Parathyroid adenoma (tissue), 2 donors: ENCODE results near the gene OSBPL5.

ENCODE experiments used
- H2AFZ ChIP-seq: fragments of 300-600 bp; sonication (generic); one replicate; pipeline ENCODE4 v1.7.0; 2017; ENCODE audit warnings: antibody characterized with exemption, mild to moderate bottlenecking
- H3K27ac ChIP-seq: fragments of 300-600 bp; sonication (generic); one replicate; pipeline ENCODE4 v1.7.0; 2017
- H3K27me3 ChIP-seq: fragments of 300-600 bp; sonication (generic); one replicate; pipeline ENCODE4 v1.7.0; 2017; ENCODE audit warnings: low read length; ENCODE audit not compliant: control insufficient read depth, insufficient read depth
- H3K36me3 ChIP-seq: fragments of 300-600 bp; sonication (generic); one replicate; pipeline ENCODE4 v1.7.0; 2017; ENCODE audit warnings: low read length; ENCODE audit not compliant: control insufficient read depth, insufficient read depth
- H3K4me1 ChIP-seq: fragments of 300-600 bp; sonication (generic); one replicate; pipeline ENCODE4 v1.7.0; 2017; ENCODE audit warnings: control low read depth
- H3K4me2 ChIP-seq: fragments of 300-600 bp; sonication (generic); one replicate; pipeline ENCODE4 v1.7.0; 2017; ENCODE audit warnings: low read length
- H3K4me3 ChIP-seq: fragments of 300-600 bp; sonication (generic); one replicate; pipeline ENCODE4 v1.7.0; 2017; ENCODE audit warnings: low read depth, low read length
- H3K79me2 ChIP-seq: fragments of 300-600 bp; sonication (generic); one replicate; pipeline ENCODE4 v1.7.0; 2017; ENCODE audit warnings: control low read depth
- H3K9ac ChIP-seq: fragments of 300-600 bp; sonication (generic); one replicate; pipeline ENCODE4 v1.7.0; 2017; ENCODE audit warnings: mild to moderate bottlenecking
- H3K9me3 ChIP-seq: fragments of 300-600 bp; sonication (generic); one replicate; pipeline ENCODE4 v1.7.0; 2017; ENCODE audit warnings: low read length; ENCODE audit not compliant: control insufficient read depth
- TF ChIP-seq, protein P1 (sequence below): fragments of 300-600 bp; sonication (generic); IDR thresholded peaks from one replicate; pipeline ENCODE4 v1.7.0; 2017; ENCODE audit warnings: antibody characterized with exemption, mild to moderate bottlenecking
- donor health status: primary hyperparathyroidism.

OSBPL5 gene

DNA sequence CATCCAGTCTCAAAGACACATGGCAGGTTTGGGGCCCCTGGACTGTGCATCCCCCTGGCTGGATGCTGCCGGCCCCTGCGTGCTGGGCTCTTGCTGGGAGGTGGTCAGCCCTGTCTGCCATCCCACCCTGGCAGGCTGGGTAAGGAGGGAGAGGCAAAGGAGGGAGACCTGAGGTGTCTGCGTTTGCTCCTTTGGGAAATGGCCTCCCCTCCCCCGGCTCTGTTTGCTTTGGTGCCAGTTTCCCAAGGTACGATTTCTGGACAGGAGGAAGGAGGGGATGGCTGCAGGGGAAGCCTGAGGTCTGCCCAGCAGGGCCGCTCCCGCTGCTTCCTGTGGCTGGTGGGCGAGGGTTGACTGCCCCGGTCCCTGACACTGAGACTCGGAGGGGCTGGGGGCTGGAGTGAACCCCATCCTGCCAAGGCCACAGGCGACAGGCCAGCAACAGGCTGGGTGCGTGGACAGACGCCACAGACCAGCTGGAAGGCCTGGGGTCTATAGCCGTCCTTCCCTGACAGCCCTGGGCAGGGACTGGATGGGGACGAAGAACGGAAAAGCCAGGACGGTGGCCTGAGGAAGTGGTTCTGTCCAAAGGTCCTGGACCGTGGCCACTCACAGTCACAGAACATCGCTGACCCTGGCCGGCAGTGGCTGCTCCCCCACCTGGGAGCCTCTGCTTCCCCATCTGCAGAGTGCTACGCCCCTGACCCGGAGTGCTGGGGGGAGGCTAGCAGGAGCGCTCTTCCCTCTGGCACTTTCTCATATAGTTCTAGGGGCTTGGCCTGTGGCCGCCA lies 38.0 kb downstream of the OSBPL5 start:
- Histone ChIP-seq H3K4me3 (no peak overlapping the region), H3K4me2 (no peak overlapping the region), H3K36me3 (no peaks in the 10 kb centered on the region), H3K4me1 (peaks cover 2% of the 10 kb centered on the region), H3K9me3 (no peaks in the 10 kb centered on the region), H3K27ac (peak overlapping the region; percentile 24), H3K27me3 (no peaks in the 10 kb centered on the region), H3K79me2 (no peaks in the 10 kb centered on the region), H2AFZ (no peak overlapping the region), H3K9ac (no peak overlapping the region)
- TF ChIP-seq, protein P1, sequence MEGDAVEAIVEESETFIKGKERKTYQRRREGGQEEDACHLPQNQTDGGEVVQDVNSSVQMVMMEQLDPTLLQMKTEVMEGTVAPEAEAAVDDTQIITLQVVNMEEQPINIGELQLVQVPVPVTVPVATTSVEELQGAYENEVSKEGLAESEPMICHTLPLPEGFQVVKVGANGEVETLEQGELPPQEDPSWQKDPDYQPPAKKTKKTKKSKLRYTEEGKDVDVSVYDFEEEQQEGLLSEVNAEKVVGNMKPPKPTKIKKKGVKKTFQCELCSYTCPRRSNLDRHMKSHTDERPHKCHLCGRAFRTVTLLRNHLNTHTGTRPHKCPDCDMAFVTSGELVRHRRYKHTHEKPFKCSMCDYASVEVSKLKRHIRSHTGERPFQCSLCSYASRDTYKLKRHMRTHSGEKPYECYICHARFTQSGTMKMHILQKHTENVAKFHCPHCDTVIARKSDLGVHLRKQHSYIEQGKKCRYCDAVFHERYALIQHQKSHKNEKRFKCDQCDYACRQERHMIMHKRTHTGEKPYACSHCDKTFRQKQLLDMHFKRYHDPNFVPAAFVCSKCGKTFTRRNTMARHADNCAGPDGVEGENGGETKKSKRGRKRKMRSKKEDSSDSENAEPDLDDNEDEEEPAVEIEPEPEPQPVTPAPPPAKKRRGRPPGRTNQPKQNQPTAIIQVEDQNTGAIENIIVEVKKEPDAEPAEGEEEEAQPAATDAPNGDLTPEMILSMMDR: no peak

DNA sequence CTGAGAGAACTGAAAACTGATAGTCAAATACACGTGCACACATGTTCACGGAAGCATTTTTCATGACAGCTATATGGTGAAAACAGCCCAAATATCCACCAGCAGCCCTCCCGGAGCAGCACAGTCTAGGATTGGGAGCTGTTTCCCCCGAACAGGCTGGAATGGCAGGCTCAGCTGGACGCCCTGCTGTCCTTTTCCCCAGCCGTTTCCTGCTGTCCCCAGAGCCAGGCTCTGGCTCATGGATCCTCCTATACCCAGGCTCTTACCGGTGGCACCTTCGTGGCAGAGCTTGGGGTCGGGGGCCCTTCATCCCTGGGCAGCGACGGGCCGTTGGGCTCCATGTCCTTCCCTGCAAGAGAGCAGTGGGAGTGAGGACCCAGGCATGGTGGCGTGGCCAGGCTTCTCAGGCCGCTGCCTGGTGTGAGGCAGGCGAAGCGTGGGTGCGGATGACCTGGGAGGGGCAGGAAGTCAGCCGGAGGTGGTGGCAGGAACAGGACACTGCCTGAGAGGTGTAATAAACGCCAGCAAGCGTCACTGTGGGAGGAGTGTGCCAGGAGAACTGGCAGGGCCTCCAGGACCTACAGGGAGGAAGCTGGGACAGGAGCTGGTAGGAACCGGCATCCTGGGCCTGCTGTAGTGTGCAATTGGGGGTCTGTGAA lies 38.8 kb downstream of the OSBPL5 start:
- TF ChIP-seq, protein P1: no peak
- H3K36me3 ChIP-seq: no peaks in the 10 kb centered on the region
- H3K4me1 ChIP-seq: peaks cover 2% of the 10 kb centered on the region
- no peaks in the 10 kb centered on the region for H3K9me3 ChIP-seq
- H2AFZ ChIP-seq: no peak overlapping the region
- H3K27ac ChIP-seq: no peak overlapping the region
- no peak overlapping the region for H3K4me2 ChIP-seq
- H3K9ac ChIP-seq: no peak overlapping the region
- no peaks in the 10 kb centered on the region for H3K27me3 ChIP-seq
- no peak overlapping the region for H3K4me3 ChIP-seq
- no peaks in the 10 kb centered on the region for H3K79me2 ChIP-seq

DNA sequence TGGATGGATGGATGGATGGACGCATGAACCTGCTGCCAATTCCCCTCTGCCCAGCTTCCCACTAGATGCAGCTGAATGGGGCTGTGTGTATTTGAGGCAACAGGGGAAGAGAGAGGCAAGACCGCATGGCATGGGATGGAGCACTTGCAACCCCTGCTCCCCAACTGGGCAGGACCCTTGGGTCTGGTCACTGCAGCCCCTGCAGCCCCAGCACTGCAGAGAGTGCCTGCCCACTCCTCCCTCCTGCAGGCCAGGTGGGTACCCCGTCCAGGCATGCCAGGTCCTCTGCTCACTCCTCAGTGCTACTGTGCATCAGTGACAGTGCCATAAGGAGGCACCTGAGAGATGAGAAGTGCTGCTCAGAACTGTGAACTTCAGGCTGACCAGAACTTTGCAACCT lies 40.3 kb downstream of the OSBPL5 start:
- H3K79me2 ChIP-seq: no peaks in the 10 kb centered on the region
- no peak overlapping the region for H3K9ac ChIP-seq
- no peak overlapping the region for H3K4me3 ChIP-seq
- no peak overlapping the region for H3K27ac ChIP-seq
- TF ChIP-seq, protein P1: no peak
- no peak overlapping the region for H2AFZ ChIP-seq
- H3K36me3 ChIP-seq: no peaks in the 10 kb centered on the region
- H3K4me2 ChIP-seq: no peak overlapping the region
- peaks cover 2% of the 10 kb centered on the region for H3K4me1 ChIP-seq
- no peaks in the 10 kb centered on the region for H3K27me3 ChIP-seq
- H3K9me3 ChIP-seq: no peaks in the 10 kb centered on the region

DNA sequence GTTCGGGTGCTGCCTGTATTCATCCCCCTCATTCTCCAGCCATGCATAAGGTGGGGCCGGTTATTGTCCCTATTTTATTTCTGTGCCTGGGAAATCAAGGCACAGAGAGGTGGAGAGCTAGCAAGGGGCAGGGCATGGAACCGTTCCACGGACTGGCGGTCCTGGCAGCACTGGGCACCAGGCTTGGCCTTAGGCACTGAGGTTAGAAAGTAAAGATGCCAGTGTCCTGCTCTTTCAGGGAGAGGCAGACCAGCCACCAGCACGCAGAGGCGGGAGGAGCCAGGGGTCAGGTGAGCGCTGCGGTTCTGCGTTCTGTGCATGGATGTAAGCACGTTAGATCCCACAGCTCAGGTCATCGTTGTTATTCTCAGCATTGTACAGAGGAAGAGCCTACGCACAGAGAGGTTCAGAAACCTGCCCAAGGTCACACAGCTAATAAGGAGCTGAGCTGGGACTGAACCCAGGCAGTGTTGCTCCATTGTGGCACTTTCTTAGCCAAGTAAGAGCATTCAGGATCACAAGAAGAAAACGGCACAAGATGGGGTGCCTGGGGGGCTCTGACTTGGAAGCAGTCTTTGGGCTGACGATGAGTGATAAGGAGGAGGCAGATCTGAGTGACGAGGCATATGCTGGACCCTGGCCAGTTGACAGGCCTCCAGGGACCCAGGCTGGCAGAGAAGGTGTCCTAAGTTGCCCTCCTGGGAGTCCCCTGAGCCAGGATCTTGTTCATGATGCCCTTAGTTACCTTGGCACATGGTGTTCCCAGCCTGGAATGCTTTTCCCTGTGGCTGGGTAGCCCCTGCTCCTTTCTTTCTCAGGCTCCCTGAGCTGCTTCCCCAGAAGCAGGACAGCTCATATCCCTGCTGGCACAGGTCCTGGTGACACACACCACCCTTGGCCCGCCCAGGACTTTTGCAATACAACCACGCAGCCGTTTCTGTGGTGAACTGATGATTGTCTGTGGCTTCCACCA lies 41.1 kb downstream of the OSBPL5 start:
- no peak overlapping the region for H3K27ac ChIP-seq
- no peaks in the 10 kb centered on the region for H3K9me3 ChIP-seq
- H3K9ac ChIP-seq: no peak overlapping the region
- no peak overlapping the region for H3K4me3 ChIP-seq
- H3K27me3 ChIP-seq: no peaks in the 10 kb centered on the region
- no peak overlapping the region for H2AFZ ChIP-seq
- H3K4me2 ChIP-seq: no peak overlapping the region
- H3K36me3 ChIP-seq: no peaks in the 10 kb centered on the region
- TF ChIP-seq, protein P1: no peak
- H3K79me2 ChIP-seq: no peaks in the 10 kb centered on the region
- H3K4me1 ChIP-seq: peaks cover 2% of the 10 kb centered on the region
